ENCODE data around the gene CYRIA.

CYRIA gene

GRCh38 chr2:16665748-16666448 is at the start of gene CYRIA:
CYRIA (minus strand) TSS chr2:16665834; CDS start chr2:16588119, 77,715 bp downstream.
- peaks cover 16% of the 10 kb centered on the region for H3K4me1 Mint-ChIP-seq
- H3K9me3 Mint-ChIP-seq: no peaks in the 10 kb centered on the region
- peaks cover 45% of the 10 kb centered on the region for H3K27me3 Mint-ChIP-seq
- peak within 1 kb of the TSS; percentile 74 for H3K4me3 Mint-ChIP-seq
- ATAC-seq (peak; percentile 70), DNase-seq (peak; percentile 60)
- peak within 1 kb of the TSS; percentile 11 for H3K27ac Mint-ChIP-seq
- H3K36me3 Mint-ChIP-seq (ENCODE audit: low read depth): no peaks in the 10 kb centered on the region

GRCh38 chr2:16713011-16713423 is 47.4 kb upstream of the CYRIA start:
- ATAC-seq: no peak

GRCh38 chr2:16709769-16710168 is 44.1 kb upstream of the CYRIA start:
- no peaks in the 10 kb centered on the region for H3K9me3 Mint-ChIP-seq
- H3K4me1 Mint-ChIP-seq: peaks cover 4% of the 10 kb centered on the region
- H3K36me3 Mint-ChIP-seq (ENCODE audit: low read depth): no peaks in the 10 kb centered on the region
- ATAC-seq: no peak
- peaks cover 10% of the 10 kb centered on the region for H3K27me3 Mint-ChIP-seq
- no peak overlapping the region for H3K27ac Mint-ChIP-seq
- no peak for DNase-seq
- no peak overlapping the region for H3K4me3 Mint-ChIP-seq

More at GRCh38 chr2:16713011-16713423, 47.4 kb upstream of the CYRIA start:
- Mint-ChIP-seq H3K36me3 (ENCODE audit: low read depth) (no peaks in the 10 kb centered on the region), H3K9me3 (no peaks in the 10 kb centered on the region), H3K4me3 (no peak overlapping the region), H3K27ac (no peak overlapping the region), H3K27me3 (peaks cover 10% of the 10 kb centered on the region), H3K4me1 (peaks cover 1% of the 10 kb centered on the region)
- no peak for DNase-seq

- Mint-ChIP-seq H3K4me1 (peaks cover 3% of the 10 kb centered on the region), H3K9me3 (no peaks in the 10 kb centered on the region), H3K36me3 (ENCODE audit: low read depth) (no peaks in the 10 kb centered on the region), H3K4me3 (no peak overlapping the region), H3K27me3 (peaks cover 9% of the 10 kb centered on the region), H3K27ac (no peak overlapping the region)
- ATAC-seq (no peak), DNase-seq (no peak)
These were observed 42.5 kb upstream of the CYRIA start for GRCh38 chr2:16708173-16708572.

GRCh38 chr2:16707014-16707623 is 41.5 kb upstream of the CYRIA start:
- ATAC-seq (no peak), DNase-seq (no peak)
- H3K27ac Mint-ChIP-seq: no peak overlapping the region
- H3K4me1 Mint-ChIP-seq: peaks cover 3% of the 10 kb centered on the region
- no peaks in the 10 kb centered on the region for H3K9me3 Mint-ChIP-seq
- H3K4me3 Mint-ChIP-seq: no peak overlapping the region
- peaks cover 8% of the 10 kb centered on the region for H3K27me3 Mint-ChIP-seq
- H3K36me3 Mint-ChIP-seq (ENCODE audit: low read depth): no peaks in the 10 kb centered on the region

GRCh38 chr2:16700551-16701259 is 35.1 kb upstream of the CYRIA start:
- Mint-ChIP-seq H3K4me1 (no peaks in the 10 kb centered on the region), H3K36me3 (ENCODE audit: low read depth) (no peaks in the 10 kb centered on the region), H3K9me3 (peaks cover 17% of the 10 kb centered on the region), H3K27me3 (peaks cover 12% of the 10 kb centered on the region), H3K4me3 (no peak overlapping the region), H3K27ac (no peak overlapping the region)
- no peak for ATAC-seq
- no peak for DNase-seq

GRCh38 chr2:16693854-16694253 is 28.2 kb upstream of the CYRIA start:
- ATAC-seq: no peak
- Mint-ChIP-seq H3K27me3 (peaks cover 11% of the 10 kb centered on the region), H3K4me3 (no peak overlapping the region), H3K4me1 (no peaks in the 10 kb centered on the region), H3K27ac (no peak overlapping the region), H3K9me3 (peaks cover 17% of the 10 kb centered on the region), H3K36me3 (ENCODE audit: low read depth) (no peaks in the 10 kb centered on the region)
- no peak for DNase-seq

- Mint-ChIP-seq H3K4me1 (peaks cover 6% of the 10 kb centered on the region), H3K36me3 (ENCODE audit: low read depth) (no peaks in the 10 kb centered on the region), H3K4me3 (no peak overlapping the region), H3K27me3 (peaks cover 7% of the 10 kb centered on the region), H3K9me3 (peaks cover 2% of the 10 kb centered on the region), H3K27ac (no peak overlapping the region)
- ATAC-seq (no peak), DNase-seq (no peak)
These were observed 25.6 kb upstream of the CYRIA start for GRCh38 chr2:16691261-16691660.

GRCh38 chr2:16687955-16688354 is 22.3 kb upstream of the CYRIA start:
- H3K4me3 Mint-ChIP-seq: no peak overlapping the region
- ATAC-seq (no peak), DNase-seq (no peak)
- no peaks in the 10 kb centered on the region for H3K9me3 Mint-ChIP-seq
- H3K36me3 Mint-ChIP-seq (ENCODE audit: low read depth): no peaks in the 10 kb centered on the region
- peaks cover 6% of the 10 kb centered on the region for H3K4me1 Mint-ChIP-seq
- H3K27me3 Mint-ChIP-seq: peaks cover 9% of the 10 kb centered on the region
- no peak overlapping the region for H3K27ac Mint-ChIP-seq

GRCh38 chr2:16687222-16687621 is 21.6 kb upstream of the CYRIA start:
- ATAC-seq: no peak
- DNase-seq: no peak
- H3K4me1 Mint-ChIP-seq: peaks cover 6% of the 10 kb centered on the region
- H3K9me3 Mint-ChIP-seq: no peaks in the 10 kb centered on the region
- no peak overlapping the region for H3K4me3 Mint-ChIP-seq
- peaks cover 11% of the 10 kb centered on the region for H3K27me3 Mint-ChIP-seq
- no peak overlapping the region for H3K27ac Mint-ChIP-seq
- H3K36me3 Mint-ChIP-seq (ENCODE audit: low read depth): no peaks in the 10 kb centered on the region

GRCh38 chr2:16686641-16687040 is 21.0 kb upstream of the CYRIA start:
- ATAC-seq: no peak
- peaks cover 6% of the 10 kb centered on the region for H3K4me1 Mint-ChIP-seq

GRCh38 chr2:16685340-16685715 is 19.7 kb upstream of the CYRIA start:
- ATAC-seq (no peak), DNase-seq (no peak)
- Mint-ChIP-seq H3K36me3 (ENCODE audit: low read depth) (no peaks in the 10 kb centered on the region), H3K4me3 (no peak overlapping the region), H3K9me3 (no peaks in the 10 kb centered on the region), H3K27me3 (peaks cover 7% of the 10 kb centered on the region), H3K4me1 (peaks cover 6% of the 10 kb centered on the region), H3K27ac (no peak overlapping the region)

More at GRCh38 chr2:16686641-16687040, 21.0 kb upstream of the CYRIA start:
- Mint-ChIP-seq H3K9me3 (no peaks in the 10 kb centered on the region), H3K4me3 (no peak overlapping the region), H3K27me3 (peaks cover 9% of the 10 kb centered on the region), H3K36me3 (ENCODE audit: low read depth) (no peaks in the 10 kb centered on the region), H3K27ac (no peak overlapping the region)
- DNase-seq: no peak

- no peaks in the 10 kb centered on the region for H3K9me3 Mint-ChIP-seq
- peaks cover 6% of the 10 kb centered on the region for H3K4me1 Mint-ChIP-seq
- DNase-seq: no peak
- no peak overlapping the region for H3K27ac Mint-ChIP-seq
- ATAC-seq: no peak
- H3K36me3 Mint-ChIP-seq (ENCODE audit: low read depth): no peaks in the 10 kb centered on the region
- H3K4me3 Mint-ChIP-seq: no peak overlapping the region
- H3K27me3 Mint-ChIP-seq: peaks cover 7% of the 10 kb centered on the region
These were observed 19.2 kb upstream of the CYRIA start for GRCh38 chr2:16684676-16685339.

- no peaks in the 10 kb centered on the region for H3K36me3 Mint-ChIP-seq (ENCODE audit: low read depth)
- ATAC-seq (no peak), DNase-seq (no peak)
- no peak overlapping the region for H3K27ac Mint-ChIP-seq
- peaks cover 6% of the 10 kb centered on the region for H3K4me1 Mint-ChIP-seq
- H3K9me3 Mint-ChIP-seq: peaks cover 4% of the 10 kb centered on the region
- H3K4me3 Mint-ChIP-seq: no peak overlapping the region
- peaks cover 7% of the 10 kb centered on the region for H3K27me3 Mint-ChIP-seq
These were observed 17.9 kb upstream of the CYRIA start for GRCh38 chr2:16683576-16683975.
